Tibial nerve (tissue), 4 donors: Measurements from ENCODE around the gene SNED1. TPM values are rescaled to one million over a fixed set of nuclear protein-coding genes. Genes with fewer than 3 reads are reported as not detected.

Experiments
- DNase-seq, 2 donors: peaks; one replicate each; pipeline ENCODE4 v3.0.0-alpha.2; 2019; ENCODE audit warnings: low spot score in 2 of 2
- H3K27ac ChIP-seq, 4 donors: fragments of 200-600 bp; sonication (generic) in 3 of 4; one replicate each; pipeline ENCODE4 v1.5.1; 2017 to 2019; ENCODE audit warnings: mild to moderate bottlenecking in 1 of 4
- H3K27me3 ChIP-seq, 2 donors: fragments of 200-600 bp; sonication (generic) in 1 of 2; one replicate each; pipeline versions ENCODE4 v1.5.1 to v1.6.0; 2017 to 2019
- H3K36me3 ChIP-seq, 3 donors: fragments of 200-600 bp; sonication (generic); one replicate each; pipeline ENCODE4 v1.5.1; 2018 to 2019
- H3K4me1 ChIP-seq, 4 donors: fragments of 200-600 bp; sonication (generic) in 3 of 4; one replicate each; pipeline ENCODE4 v1.5.1; 2017 to 2019
- H3K4me3 ChIP-seq, 4 donors: fragments of 200-600 bp; sonication (generic) in 3 of 4; one replicate each; pipeline ENCODE4 v1.5.1; 2017 to 2019; ENCODE audit warnings: mild to moderate bottlenecking in 1 of 4, moderate library complexity in 1 of 4
- H3K9me3 ChIP-seq, 4 donors: fragments of 200-600 bp; sonication (generic) in 3 of 4; one replicate each; pipeline ENCODE4 v1.5.1; 2017 to 2019
- CTCF ChIP-seq, 5 experiments: fragments of 200-600 bp in 3 of 5; fragments of 450-650 bp in 2 of 5; sonication (generic) in 3 of 5; IDR thresholded peaks; one replicate each; pipeline ENCODE4 v1.5.1; 2016 to 2019; ENCODE audit warnings: antibody characterized with exemption in 5 of 5, mild to moderate bottlenecking in 3 of 5, moderate library complexity in 2 of 5
- EP300 ChIP-seq, 2 donors: sonication (generic); formaldehyde crosslinking; IDR thresholded peaks; one replicate each; pipeline ENCODE4 v1.6.1; 2017; ENCODE audit warnings: antibody characterized with exemption in 2 of 2, mild to moderate bottlenecking in 1 of 2
- POLR2A ChIP-seq, 2 donors: fragments of 450-650 bp; IDR thresholded peaks; one replicate each; pipeline ENCODE4 v1.6.1; 2017; ENCODE audit warnings: antibody characterized with exemption in 2 of 2, mild to moderate bottlenecking in 2 of 2, moderate library complexity in 2 of 2
- WGBS, 2 donors: methylation state at CpG; one replicate each; pipeline ENCODE4 v1.1.5; 2018; 5-methylcytosine and 5-hydroxymethylcytosine counted together
- total RNA-seq, 4 donors: library from RNA; depleted of rRNA; stranded (reverse); fragments of >200 nt; gene quantifications; one replicate each; pipeline ENCODE4 v1.1.0, GENCODE V29; 2016

Gene SNED1
- total RNA-seq = 100 to 1,000 TPM; 116 to 226 (median 141) TPM

GRCh38 chr2:240997856-240998705, at the start of gene SNED1:
SNED1 (plus strand) TSS chr2:240998618; CDS start chr2:240998838, 220 bp downstream.
- DNase-seq = peak; percentile 87 to 89
- Histone ChIP-seq H3K4me3 (peak within 1 kb of the TSS; percentile 47 to 76 (median 58)), H3K27ac (peak within 1 kb of the TSS; percentile 79 to 94 (median 81)), H3K9me3 (peaks cover 0 to 2% (median 0%) of the 10 kb centered on the region in 4 donors), H3K27me3 (no peaks in the 10 kb centered on the region), H3K4me1 (peaks cover 0 to 76% (median 29%) of the 10 kb centered on the region in 4 donors), H3K36me3 (peaks cover 0 to 32% (median 0%) of the 10 kb centered on the region in 3 donors)
- peak; percentile 45 to 78 for TF ChIP-seq EP300 (IDR thresholded peaks at IDR 0.05)
- TF ChIP-seq POLR2A (IDR thresholded peaks at IDR 0.05) = peak in 1 of 2 donors; percentile 82
- TF ChIP-seq CTCF (IDR thresholded peaks at IDR 0.05) = peak in 1 of 5 experiments; percentile 4
- 6 to 14% methylated on average over 11 to 31 of the region's 61 CpGs for WGBS, 2 donors

GRCh38 chr2:240948905-240949790, 49.3 kb upstream of the SNED1 start:
- Histone ChIP-seq H3K27me3 (no peaks in the 10 kb centered on the region), H3K36me3 (no peaks in the 10 kb centered on the region), H3K27ac (no peak overlapping the region), H3K4me3 (no peak overlapping the region), H3K4me1 (peaks cover 0 to 9% (median 1%) of the 10 kb centered on the region in 4 donors), H3K9me3 (no peaks in the 10 kb centered on the region)
- WGBS, 2 donors = 81 to 85% methylated on average over 12 to 23 of the region's 23 CpGs
- TF ChIP-seq CTCF (IDR thresholded peaks at IDR 0.05) (no peak), POLR2A (IDR thresholded peaks at IDR 0.05) (no peak), EP300 (IDR thresholded peaks at IDR 0.05) (no peak)
- DNase-seq = no peak

- DNase-seq = peak in 1 of 2 donors; percentile 9
- TF ChIP-seq CTCF (IDR thresholded peaks at IDR 0.05) (no peak), EP300 (IDR thresholded peaks at IDR 0.05) (no peak), POLR2A (IDR thresholded peaks at IDR 0.05) (no peak)
- Histone ChIP-seq H3K36me3 (no peaks in the 10 kb centered on the region), H3K27ac (no peak overlapping the region), H3K9me3 (no peaks in the 10 kb centered on the region), H3K4me3 (no peak overlapping the region), H3K4me1 (peaks cover 0 to 18% (median 8%) of the 10 kb centered on the region in 4 donors), H3K27me3 (no peaks in the 10 kb centered on the region)
- 94 to 95% methylated on average over 13 to 14 of the region's 14 CpGs for WGBS, 2 donors
Measured at GRCh38 chr2:240949791-240950705, 48.4 kb upstream of the SNED1 start.

- no peak for DNase-seq
- WGBS, 2 donors = 92 to 93% methylated on average over 3 of the region's 3 CpGs
- TF ChIP-seq POLR2A (IDR thresholded peaks at IDR 0.05) = no peak
- TF ChIP-seq CTCF (IDR thresholded peaks at IDR 0.05) = no peak
- TF ChIP-seq EP300 (IDR thresholded peaks at IDR 0.05) = no peak
Measured at GRCh38 chr2:240951045-240951594, 47.3 kb upstream of the SNED1 start.

More at GRCh38 chr2:240951045-240951594, 47.3 kb upstream of the SNED1 start:
- H3K4me3 ChIP-seq = no peak overlapping the region
- H3K36me3 ChIP-seq = no peaks in the 10 kb centered on the region
- no peak overlapping the region for H3K27ac ChIP-seq
- H3K9me3 ChIP-seq = no peaks in the 10 kb centered on the region
- no peaks in the 10 kb centered on the region for H3K27me3 ChIP-seq
- peaks cover 0 to 29% (median 15%) of the 10 kb centered on the region in 4 donors for H3K4me1 ChIP-seq
